Suppressor macrophage (primary cell): ENCODE results near the gene ARHGEF37.
A peak's percentile ranks its signal among the peaks of the same experiment; 100 is the strongest.
"Not testable (repeated sequence)": the region's sequence is repeated elsewhere in the genome, so short reads cannot be mapped to it uniquely, and the experiment has no call there.

ENCODE experiments used
- DNase-seq, 4 experiments: peaks; one replicate each; pipeline ENCODE4 v3.0.0-alpha.2; 2020 to 2022
- total RNA-seq, 17 experiments: gene quantifications; one replicate each; lab custom pipeline; 2026; ENCODE audit warnings: mixed read lengths in 6 of 17, inconsistent platforms in 3 of 17; lab: John Stamatoyannopoulos, UW

ARHGEF37 gene, protein sequence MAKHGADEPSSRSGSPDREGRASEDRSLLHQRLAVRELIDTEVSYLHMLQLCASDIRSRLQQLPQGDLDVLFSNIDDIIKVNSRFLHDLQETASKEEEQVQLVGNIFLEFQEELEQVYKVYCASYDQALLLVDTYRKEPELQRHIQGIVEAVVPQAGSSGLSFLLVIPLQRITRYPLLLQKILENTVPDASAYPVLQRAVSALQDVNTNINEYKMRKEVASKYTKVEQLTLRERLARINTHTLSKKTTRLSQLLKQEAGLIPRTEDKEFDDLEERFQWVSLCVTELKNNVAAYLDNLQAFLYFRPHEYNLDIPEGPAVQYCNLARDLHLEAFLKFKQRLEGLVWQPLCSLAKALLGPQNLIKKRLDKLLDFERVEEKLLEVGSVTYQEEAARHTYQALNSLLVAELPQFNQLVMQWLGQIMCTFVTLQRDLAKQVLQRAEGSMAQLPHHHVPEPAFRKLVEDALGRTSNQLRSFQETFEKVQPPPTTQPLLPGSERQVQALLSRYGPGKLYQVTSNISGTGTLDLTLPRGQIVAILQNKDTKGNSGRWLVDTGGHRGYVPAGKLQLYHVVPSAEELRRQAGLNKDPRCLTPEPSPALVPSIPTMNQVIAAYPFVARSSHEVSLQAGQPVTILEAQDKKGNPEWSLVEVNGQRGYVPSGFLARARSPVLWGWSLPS
- 0 to 6.7 (median 1.6) reads per million in 17 experiments for total RNA-seq

DNA sequence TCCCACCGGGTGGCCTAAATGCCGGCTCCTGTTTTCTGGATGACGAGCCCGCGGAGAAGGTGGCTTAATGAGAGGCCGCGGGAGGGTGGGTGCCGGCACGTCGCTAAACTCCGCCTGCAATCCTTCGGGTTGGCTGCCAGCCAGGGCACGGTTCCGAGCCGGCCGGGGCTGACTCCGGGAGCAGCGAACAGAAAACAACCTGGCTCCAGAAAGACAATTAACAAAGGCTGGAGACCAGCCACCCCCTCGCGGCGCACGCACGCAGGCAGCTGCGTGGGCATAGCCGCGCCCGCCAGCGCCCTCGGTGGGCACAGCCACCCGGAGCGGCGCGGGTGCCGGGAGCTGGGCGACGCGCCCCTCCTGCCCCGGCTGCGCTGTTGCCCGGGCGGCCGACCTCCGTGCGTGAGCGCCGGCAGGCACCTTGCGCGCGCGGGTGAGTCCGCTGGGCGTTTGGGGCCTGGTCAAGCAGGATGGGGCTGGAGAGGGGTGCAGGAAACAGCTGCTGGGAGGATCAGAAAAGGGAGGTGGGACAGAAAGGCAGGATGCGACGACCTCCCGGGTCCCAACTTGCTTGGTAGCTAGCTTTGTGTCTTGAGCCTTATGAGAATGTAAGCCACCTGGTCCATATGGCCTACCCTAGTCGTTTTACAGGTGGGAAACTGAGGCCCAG is at the start of gene ARHGEF37:
Gene ARHGEF37, plus strand, starts transcription at position 307 of the 670 bp plus-strand sequence. CDS start 16,272 bp downstream, outside the sequence.
- DNase-seq, result peak in 3 of 4 experiments; percentile 9 to 46 (median 44)

DNA sequence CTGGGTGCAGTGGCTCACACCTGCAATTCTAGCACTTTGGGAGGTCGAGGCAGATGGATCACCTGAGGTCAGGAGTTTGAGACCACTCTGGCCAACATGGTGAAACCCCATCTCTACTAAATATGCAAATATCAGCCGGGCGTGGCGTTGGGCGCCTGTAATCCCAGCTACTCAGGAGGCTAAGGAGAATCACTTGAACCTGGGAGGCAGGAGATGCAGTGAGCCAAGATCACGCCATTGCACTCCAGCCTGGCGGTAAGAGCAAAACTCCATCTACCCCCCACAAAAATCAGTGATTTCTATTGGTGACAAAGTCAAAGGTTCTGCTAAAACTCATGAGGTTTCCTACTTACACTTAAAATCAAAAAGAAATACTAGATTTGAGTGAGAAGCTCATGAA is 48.9 kb upstream of the ARHGEF37 start:
- no peak for DNase-seq

DNA sequence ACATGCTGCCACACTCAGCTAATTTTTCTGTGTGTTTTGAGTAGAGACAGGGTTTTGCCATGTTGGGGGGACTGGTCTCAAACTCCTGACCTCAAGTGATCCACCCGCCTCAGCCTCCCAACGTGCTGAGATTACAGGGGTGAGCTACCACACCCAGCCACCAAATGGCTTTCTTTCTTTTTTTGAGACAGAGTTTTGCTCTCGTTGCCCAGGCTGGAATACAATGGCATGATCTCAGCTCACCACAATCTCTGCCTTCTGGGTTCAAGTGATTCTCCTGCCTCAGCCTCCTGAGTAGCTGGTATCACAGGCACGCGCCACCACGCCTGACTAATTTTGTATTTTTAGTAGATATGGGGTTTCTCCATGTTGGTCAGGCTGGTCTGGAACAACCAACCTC is 45.5 kb upstream of the ARHGEF37 start:
- DNase-seq, result not testable (repeated sequence)

DNA sequence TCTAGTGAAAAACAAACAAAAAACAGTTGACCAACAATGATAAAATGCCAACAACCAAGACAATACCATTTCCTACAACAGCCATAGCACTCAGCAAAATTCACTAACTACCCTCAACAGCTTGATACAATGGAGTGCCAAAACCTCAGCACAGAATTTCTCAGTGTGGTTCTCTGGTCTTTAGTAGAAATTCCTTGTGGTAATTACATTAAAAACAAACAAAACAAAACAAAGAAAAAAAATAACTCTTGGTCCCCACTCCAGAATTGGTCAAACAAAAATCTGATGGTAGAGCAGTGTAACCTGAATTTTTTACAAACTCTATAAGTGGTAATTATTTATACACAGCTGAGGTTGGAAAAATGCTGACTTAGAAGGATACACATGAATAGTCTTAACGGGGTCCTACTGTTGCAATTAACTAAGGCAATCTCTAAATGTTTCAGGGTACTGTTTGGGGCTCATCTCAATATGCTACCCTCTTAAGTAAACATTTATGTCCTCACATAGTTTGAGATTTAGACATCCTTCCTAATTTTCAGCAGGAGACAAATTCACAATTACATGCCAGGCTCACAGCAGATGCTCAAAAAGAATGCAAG is 43.8 kb upstream of the ARHGEF37 start:
- DNase-seq, result no peak

DNA sequence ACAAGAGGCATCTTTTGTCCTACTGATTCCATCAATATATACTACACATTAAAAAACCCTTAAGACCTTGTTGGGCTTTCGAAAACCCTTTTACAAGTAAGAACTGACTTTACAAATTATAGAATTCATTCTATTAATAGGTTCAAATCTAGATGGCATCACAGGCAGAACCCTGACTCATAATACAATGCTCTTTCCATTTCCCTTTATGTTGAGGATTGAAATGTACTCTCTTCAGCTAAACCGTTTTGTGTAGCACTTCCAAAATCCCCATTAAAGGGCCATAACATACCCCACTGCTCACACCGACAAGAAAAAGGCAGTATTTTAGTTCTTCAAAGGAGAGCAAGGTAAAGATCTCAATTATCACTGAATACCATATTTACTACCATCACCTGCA is 41.2 kb upstream of the ARHGEF37 start:
- peak in 2 of 4 experiments; percentile 30 to 40 for DNase-seq

DNA sequence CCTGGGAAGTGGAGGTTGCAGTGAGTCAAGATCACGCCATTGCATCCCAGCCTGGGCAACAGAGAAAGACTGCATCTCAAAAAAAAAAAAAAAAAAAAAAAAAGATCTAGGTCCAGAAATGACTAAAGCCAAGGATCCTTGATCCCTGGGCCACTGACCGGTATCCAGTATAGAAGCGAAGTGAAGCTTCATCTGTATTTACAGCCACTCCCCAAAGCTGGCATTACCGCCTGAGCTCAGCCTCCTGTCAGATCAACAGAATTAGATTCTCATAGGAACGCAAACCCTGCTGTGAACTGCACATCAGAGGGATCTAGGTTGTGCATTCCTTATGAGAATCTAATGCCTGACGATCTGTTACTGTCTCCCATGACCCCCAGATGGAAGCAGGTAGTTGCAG is 39.4 kb upstream of the ARHGEF37 start:
- DNase-seq, result no peak

DNA sequence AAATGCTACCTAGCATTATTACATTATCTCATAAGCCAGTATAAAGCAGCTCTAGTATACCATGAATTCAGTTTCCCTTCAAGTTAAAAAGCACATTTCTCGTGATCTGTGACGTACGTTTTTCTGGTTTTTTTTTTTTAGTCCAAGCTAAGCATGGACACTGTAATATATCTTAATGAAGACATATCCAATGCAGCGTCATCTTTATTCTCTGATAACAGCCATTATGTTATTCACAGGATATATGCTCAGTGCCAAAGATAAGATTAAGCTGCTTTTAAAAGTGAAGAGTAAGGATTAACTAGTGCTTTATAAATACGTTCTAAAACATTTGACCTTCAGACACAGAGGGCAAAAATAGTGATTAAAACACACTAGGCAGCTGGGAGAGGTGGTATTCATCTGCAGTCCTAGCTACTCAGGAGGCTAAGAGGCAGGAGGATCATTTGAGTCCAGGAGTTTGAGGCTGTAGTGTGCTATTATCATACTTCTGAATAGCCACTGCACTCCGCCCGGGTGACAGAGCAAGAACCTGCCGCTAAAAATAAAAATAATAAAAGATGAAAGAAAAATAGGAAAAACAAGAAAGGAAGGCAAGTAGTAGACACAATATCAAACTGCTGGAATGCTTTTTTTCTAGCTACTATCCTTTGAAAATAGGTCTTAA is 37.8 kb upstream of the ARHGEF37 start:
- no peak for DNase-seq

DNA sequence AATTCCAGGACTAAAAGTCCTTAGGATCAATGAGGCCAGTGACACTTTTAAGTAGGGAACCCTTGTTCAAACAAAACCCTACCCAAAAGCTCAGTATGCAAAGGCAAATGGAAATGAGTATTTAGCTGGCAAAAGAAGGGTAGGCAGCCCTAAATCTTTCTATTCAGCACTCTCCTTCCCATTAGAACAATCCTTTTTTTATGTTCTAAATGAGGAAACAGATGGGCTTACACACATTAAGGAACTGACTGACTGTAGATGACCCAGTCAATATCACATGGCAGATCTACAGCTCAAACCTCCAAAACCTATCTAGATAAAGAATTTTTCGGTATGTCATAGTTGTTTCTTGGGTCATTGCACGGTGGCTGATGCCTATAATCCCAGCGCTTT is 37.3 kb upstream of the ARHGEF37 start:
- DNase-seq, result peak; percentile 53 to 88 (median 75)

DNA sequence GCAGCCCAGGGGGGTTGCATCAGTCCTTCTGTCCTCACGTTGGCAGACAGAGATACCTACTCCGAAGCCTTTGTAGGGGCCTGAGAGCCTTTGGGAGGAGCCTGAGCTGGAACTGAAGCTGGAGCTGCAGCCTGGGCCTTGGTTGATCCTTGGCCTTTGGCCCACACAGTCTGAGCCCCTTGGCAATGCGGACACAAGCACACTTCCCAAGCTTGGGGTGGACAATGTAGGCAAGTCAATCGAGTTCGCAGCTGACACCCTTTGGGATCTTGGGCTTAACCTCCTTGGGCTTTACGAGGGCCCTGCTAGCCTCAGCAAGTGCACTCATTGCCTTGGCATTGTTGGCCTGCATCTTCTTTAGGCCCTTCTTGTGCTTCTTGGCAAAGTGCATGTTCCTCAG is 36.0 kb upstream of the ARHGEF37 start:
- no peak for DNase-seq

DNA sequence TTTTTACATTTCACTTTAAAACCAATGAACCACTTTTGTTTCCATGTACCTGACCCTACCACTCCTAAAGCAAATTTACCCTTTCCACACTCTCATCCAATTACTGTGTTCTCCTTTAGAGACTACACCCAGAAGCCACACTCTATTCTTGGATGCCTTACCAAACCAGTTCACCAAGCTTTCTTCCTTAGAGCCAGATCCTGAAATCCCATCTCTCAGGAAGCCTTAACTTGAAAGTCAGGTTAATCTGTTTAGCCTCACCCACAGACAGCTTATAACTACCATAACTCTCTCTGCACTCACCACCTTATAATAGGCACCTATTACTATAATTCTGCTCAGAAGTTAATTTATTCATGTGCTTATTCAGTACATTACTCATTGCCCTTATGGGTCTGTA is 34.3 kb upstream of the ARHGEF37 start:
- DNase-seq, result no peak

DNA sequence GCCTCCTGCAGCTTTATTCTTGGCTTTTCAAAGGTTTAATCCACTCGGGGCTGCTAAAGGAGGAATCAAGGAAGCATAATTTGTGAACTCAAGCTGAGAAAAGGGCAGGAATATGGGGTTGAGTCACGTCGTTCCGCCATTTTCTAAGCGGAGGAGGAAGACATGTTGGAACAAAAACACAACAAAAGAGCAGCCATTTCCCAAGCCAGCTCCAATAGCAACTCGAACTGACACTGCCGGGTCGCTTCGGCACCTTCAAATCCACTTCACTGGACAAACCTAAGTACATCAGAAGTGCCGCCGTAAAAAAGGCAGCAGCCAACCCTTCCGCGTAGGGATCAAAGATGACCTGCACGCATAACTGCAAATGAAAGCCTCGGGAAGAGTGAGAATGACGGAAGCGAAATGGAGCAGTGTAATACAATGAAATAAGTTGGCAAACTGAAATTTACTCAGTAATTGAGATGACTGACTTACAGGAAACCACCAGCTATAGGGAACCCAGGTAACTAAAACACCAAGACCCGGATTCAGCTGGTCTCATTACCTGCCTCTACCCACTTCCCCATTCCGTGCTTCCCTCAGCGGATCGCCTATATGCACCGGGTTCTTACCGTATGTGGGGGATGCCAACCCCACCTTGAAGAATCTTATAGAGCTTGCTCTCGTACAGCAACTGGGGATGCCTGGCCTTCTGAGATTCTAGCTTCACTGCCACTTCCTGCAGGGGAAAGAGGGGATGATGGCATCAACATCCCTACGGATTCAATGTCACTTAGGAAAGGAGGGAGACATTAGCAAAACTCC is 31.6 kb upstream of the ARHGEF37 start:
- DNase-seq, result peak; percentile 35 to 62 (median 57)

DNA sequence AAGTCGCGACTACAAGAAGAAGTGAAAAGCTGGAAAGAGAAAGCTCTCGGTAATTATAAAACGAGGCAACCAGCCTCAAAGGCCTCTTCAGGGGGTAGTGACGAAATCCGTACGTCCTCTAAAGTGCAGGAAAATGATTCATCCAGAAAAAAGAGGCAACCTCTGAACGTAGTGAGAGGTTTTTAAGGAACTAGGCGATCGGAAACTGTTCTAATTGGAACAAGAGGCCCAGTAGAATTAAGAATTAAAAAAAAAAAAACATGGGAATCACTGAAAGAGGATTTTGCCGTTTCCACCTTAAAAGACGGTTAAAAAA is 31.1 kb upstream of the ARHGEF37 start:
- peak; percentile 76 to 93 (median 84) for DNase-seq

DNA sequence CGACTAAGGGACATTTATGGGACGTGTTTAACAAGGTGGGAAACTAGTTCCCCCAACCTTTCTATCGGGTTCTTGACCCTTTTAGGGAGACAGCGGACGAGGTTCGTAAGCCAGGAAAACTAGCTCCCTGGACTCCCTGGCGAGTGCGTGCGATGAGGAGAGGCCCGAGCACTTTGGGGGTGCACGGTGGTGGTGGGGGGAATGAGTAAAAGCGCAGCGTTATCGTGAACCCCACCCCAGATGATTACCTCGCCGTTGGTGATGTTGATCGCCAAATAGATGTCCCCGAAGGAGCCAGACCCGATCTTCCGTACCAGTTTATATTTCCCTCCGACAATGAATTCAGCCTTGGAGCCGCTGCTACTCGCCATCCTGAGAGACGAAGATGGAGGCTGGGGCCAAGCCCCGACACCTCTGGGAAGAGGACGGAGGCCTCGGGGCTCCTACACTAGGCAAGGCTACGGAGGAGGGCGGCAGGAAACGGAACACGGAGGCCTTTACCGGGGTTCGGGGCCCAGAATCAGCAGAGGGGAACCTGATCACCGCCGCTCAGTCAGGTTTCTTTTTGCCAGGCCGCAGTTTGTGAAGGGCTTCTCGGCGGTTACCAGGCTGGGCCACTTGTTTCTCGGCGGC is 30.6 kb upstream of the ARHGEF37 start:
- DNase-seq, result peak; percentile 28 to 56 (median 38)

DNA sequence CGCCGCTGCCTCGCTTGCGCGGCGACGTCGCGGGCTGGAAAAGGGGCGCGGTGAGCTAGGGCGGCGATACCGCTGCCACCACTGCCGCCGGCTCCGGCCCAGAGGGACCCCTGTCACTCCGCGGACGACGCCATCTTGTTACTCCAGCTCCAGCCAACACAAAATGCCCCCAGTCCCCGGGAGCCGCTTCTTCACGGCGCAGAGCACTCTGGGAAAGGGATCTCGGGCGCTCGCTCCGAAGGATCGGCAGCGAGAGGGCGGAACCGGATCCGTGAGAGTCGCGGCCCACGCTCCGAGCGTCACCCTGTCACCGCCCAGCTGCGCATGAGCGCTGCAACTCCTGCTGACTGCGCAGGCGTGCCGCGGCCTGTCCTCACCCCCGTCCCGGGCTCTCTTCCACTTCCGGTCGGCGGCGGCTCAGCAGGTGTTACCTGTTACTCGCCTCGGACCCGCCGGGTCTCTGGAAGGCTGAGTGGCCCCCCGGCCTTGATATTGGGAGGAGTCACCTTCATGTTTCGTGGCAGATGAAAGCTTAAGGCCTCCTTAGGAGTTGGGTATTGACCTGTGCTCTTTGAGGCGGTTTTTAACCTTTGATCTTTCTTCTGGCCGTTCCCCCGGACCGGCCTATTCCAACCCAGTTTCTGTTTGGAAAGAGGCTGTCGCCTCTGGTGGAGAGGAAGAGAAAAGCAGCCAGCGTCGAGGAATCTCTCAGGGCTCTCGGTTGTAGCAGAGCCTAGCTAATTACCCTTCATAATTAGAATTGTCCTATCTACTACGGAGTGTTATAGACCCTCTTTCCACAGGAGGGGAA is 29.9 kb upstream of the ARHGEF37 start, which contains the start of gene CSNK1A1:
Gene CSNK1A1, minus strand, starts transcription at position 213 of the 811 bp plus-strand sequence. CDS start 475 bp downstream, outside the sequence.
- DNase-seq, result peak; percentile 99 to 100 (median 100)

DNA sequence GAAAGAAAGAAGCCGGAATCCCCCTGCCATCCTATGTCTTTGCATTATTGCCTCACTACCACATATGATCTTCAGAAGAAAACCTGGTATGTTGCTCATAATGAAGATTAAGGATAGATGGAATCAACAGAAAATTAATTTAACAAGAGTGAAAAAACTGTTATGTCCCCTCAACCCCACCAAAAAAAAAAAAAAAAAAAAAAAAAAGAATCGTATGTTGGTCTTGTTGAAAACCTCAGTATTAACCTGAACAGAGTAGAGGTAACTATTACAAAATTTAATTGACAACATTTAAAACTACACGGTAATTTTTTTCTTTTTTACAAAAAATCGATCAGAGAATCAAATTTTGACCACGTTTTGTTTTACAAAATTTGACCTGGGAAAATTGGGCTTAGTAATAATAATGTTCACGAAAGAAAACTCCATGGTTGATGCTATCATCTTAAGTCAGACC is 29.2 kb upstream of the ARHGEF37 start:
- DNase-seq, result no peak

DNA sequence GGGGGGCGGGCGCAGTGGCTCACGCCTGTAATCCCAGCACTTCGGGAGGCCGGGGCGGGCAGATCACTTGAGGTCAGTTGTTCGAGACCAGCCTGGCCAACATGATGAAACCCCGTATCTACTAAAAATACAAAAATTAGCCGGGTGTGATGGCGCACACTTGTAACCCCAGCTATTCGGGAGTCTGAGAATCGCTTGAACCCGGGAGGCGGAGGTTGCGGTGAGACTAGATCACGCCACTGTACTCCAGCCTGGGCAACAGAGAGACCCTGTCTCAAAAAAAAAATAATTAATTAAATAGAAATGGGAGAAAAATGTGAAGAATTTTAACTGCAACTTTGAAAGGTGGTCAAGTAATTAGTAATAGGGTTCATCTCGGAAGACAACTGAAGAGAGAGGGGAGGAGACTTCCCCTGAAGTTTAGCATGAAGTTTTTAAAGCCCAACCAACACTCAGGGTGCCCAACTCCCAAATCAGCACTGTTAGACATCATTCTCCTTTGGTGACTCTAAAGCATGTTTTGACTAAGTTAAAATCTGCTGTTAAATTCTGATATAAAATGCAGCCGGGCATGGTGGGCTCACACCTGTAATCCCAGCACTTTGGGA is 28.6 kb upstream of the ARHGEF37 start:
- DNase-seq, result no peak

DNA sequence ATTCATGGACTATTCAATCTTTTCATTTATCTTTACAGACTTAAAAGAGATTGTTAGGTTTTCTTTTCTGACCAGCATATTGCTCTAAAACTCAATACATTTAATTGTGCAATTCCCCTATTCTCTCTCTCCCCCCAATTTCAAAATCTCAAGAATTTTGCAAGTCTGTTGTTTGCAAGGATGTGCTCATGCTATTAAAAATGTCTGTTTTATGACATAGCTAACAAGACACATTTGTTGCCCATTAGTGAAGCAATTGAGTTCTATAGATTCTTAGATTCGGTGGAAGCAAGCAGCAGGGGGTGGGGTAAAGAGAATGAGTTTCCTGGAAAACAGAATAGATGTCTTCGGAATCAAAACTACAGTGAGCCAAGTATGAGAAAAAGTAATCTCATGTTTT is 21.6 kb upstream of the ARHGEF37 start:
- DNase-seq, result peak in 2 of 4 experiments; percentile 55 to 57

DNA sequence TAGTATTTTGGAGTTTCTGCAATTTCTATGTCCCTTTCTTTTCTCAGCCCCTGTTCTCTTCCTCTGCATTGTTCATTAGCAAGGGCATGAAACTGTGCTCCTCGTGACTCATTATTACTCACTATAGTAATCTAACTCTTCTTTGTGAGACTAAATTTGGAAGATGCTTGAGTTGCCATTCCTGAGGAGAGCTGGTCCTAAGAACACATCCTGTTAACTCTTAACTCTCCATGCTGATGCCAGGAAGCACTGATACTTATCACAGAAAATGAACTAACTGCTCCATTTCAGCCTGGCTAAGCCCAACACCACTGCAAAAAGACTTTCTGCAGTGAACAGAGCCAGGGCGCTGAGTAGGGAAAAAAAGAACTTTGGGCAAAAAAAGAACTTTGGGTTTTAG is 19.4 kb upstream of the ARHGEF37 start:
- peak; percentile 52 to 89 (median 72) for DNase-seq

DNA sequence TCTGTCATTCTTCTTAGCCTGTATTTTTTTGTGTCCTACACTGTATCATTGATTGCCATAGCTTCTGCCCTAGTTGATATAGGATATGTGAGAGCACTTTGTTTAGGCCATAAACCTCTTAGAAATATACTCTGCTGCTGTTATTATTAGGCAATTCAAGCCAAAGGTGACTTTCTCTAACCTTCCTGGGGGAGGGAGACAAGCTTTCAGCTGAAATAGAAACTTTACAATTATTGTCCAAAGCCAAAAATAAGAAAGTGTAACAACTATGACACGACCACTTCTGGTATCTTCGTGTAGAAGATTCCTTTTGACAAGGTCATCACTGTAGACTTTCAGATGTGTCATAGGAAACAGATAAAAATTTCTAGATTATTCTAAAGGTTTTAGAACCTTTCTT is 17.8 kb upstream of the ARHGEF37 start:
- no peak for DNase-seq
